Dermis microvascular lymphatic vessel endothelial cell (primary cell): ENCODE data around the gene DRICH1. TPM values are rescaled to one million over a fixed set of nuclear protein-coding genes. Genes with fewer than 3 reads are reported as not detected.
A peak's percentile ranks its signal among the peaks of the same experiment; 100 is the strongest.
"Not testable (repeated sequence)": the region's sequence is repeated elsewhere in the genome, so short reads cannot be mapped to it uniquely, and the experiment has no call there.

Experiments
- DNase-seq, 2 donors: peaks; one replicate each; pipeline versions ENCODE4 v3.0.0 to v3.0.0-alpha.2; 2010; ENCODE audit warnings: low read depth in 2 of 2
- total RNA-seq: library from RNA; depleted of rRNA; stranded (reverse); fragments of >200 nt; gene quantifications from 2 replicates; pipeline ENCODE4 v1.2.1, GENCODE V29; 2014

DRICH1 gene
- total RNA-seq, 1 donor from 2014 or later, result not detected

- no peak for DNase-seq
Observed at GRCh38 chr22:23569716-23570115, 62.4 kb downstream of the DRICH1 start.

- no peak for DNase-seq
Observed at GRCh38 chr22:23569291-23569690, 62.8 kb downstream of the DRICH1 start.

GRCh38 chr22:23566705-23567475 lies 65.2 kb downstream of the DRICH1 start:
- DNase-seq, result no peak

GRCh38 chr22:23565915-23566704 lies 66.0 kb downstream of the DRICH1 start:
- no peak for DNase-seq

GRCh38 chr22:23565305-23565914 lies 66.7 kb downstream of the DRICH1 start:
- peak in 1 of 2 donors; percentile 8 for DNase-seq

- DNase-seq, result no peak
Observed at GRCh38 chr22:23564276-23564675, 67.8 kb downstream of the DRICH1 start.

GRCh38 chr22:23563111-23563510 lies 69.0 kb downstream of the DRICH1 start:
- no peak for DNase-seq

- no peak for DNase-seq
Observed at GRCh38 chr22:23562186-23562585, 69.9 kb downstream of the DRICH1 start.

GRCh38 chr22:23561025-23561510 lies 71.1 kb downstream of the DRICH1 start:
- DNase-seq, result not testable (repeated sequence)

GRCh38 chr22:23560215-23560614 lies 71.9 kb downstream of the DRICH1 start:
- DNase-seq, result not testable (repeated sequence)

Other genes with a start within 250 kb of the DRICH1 start
- gene IGLL1, start 52.0 kb downstream of the DRICH1 start, total RNA-seq, result not detected in 2 replicates
- gene RGL4, start 58.7 kb upstream of the DRICH1 start, total RNA-seq, result not detected in 2 replicates
- gene ZNF70, start 118.8 kb upstream of the DRICH1 start, total RNA-seq, result 1.4 and 1.9 TPM in 2 replicates
- gene VPREB3, start 122.1 kb upstream of the DRICH1 start, total RNA-seq, result 0.13 TPM in 1 of 2 replicates, not detected in the other
- gene C22orf15, start 130.7 kb upstream of the DRICH1 start, total RNA-seq, result 0.38 and 0.64 TPM in 2 replicates
- gene CHCHD10, start 135.7 kb upstream of the DRICH1 start, total RNA-seq, result 7.4 and 15.2 TPM in 2 replicates
- 5.3 and 6.8 TPM in 2 replicates for gene MMP11, start 140.5 kb upstream of the DRICH1 start, total RNA-seq
- gene SMARCB1, start 154.6 kb upstream of the DRICH1 start, total RNA-seq, result 19.1 and 24.4 TPM in 2 replicates
- 0.76 and 1.2 TPM in 2 replicates for gene DERL3, start 206.7 kb upstream of the DRICH1 start, total RNA-seq
- gene SLC2A11, start 225.6 kb upstream of the DRICH1 start, total RNA-seq, result 4.6 and 5.3 TPM in 2 replicates